Measurements from ENCODE around the gene PTPRR.

- TF ChIP-seq POLR2A (IDR thresholded peaks at IDR 0.05) (no peak), CTCF (IDR thresholded peaks at IDR 0.05) (no peak)
These were observed 262.8 kb downstream of the PTPRR start for GRCh38 chr12:70657616-70658286.

All from body of pancreas (tissue), 4 donors.